HepG2 (cell line): ENCODE measurements around the gene APOA1. TPM values are rescaled to one million over a fixed set of nuclear protein-coding genes. Genes with fewer than 3 reads are reported as not detected.

ENCODE experiments used
- FOXP1 ChIP-seq, 2 experiments: fragments of 450-650 bp in 1 of 2; IDR thresholded peaks; 2 replicates each; pipeline ENCODE4 v1.6.1; 2017 to 2018; ENCODE audit warnings: antibody characterized with exemption in 1 of 2
- HNRNPL ChIP-seq: fragments of 200-400 bp; formaldehyde crosslinking; IDR thresholded peaks from 2 replicates; pipeline ENCODE4 v1.6.1; 2017; ENCODE audit warnings: mild to moderate bottlenecking, low read depth, low read length
- KAT2B ChIP-seq: fragments of 150-350 bp; IDR thresholded peaks from 2 replicates; pipeline ENCODE4 v1.6.1; 2014; ENCODE audit warnings: low read depth, low read length, borderline replicate concordance
- NCOR1 ChIP-seq: fragments of 200-600 bp; sonication (generic); IDR thresholded peaks from 2 replicates; pipeline ENCODE4 v1.7.0; 2017; ENCODE audit warnings: antibody characterized with exemption, low read length, borderline replicate concordance
- PAF1 ChIP-seq: IDR thresholded peaks from 2 replicates; pipeline ENCODE4 v1.6.1; 2016; ENCODE audit warnings: missing genetic modification reagents, missing compliant biosample characterization
- RBAK ChIP-seq: sonication (generic); formaldehyde crosslinking; IDR thresholded peaks from 2 replicates; pipeline ENCODE4 v1.5.1; 2020; ENCODE audit warnings: mild to moderate bottlenecking, missing genetic modification reagents
- SIN3A ChIP-seq: IDR thresholded peaks from 2 replicates; pipeline ENCODE4 v1.6.1; 2011; ENCODE audit warnings: low read depth, mild to moderate bottlenecking, control low read depth, low read length, borderline replicate concordance
- SMAD3 ChIP-seq: sonication (generic); formaldehyde crosslinking; IDR thresholded peaks from 2 replicates; pipeline ENCODE4 v1.4.0; 2020; ENCODE audit warnings: missing genetic modification reagents
- TOE1 ChIP-seq: sonication (generic); formaldehyde crosslinking; IDR thresholded peaks from 2 replicates; pipeline ENCODE4 v1.4.0; 2020; ENCODE audit warnings: mild to moderate bottlenecking, missing genetic modification reagents
- ZBTB8A ChIP-seq: sonication (generic); formaldehyde crosslinking; IDR thresholded peaks from 2 replicates; pipeline ENCODE4 v1.4.0; 2020; ENCODE audit warnings: mild to moderate bottlenecking, low read depth, missing genetic modification reagents, borderline replicate concordance
- ZNF609 ChIP-seq: sonication (generic); formaldehyde crosslinking; IDR thresholded peaks from 2 replicates; pipeline ENCODE4 v1.4.0; 2020; ENCODE audit warnings: mild to moderate bottlenecking, missing genetic modification reagents, borderline replicate concordance
- ZNF775 ChIP-seq: sonication (generic); formaldehyde crosslinking; IDR thresholded peaks from 2 replicates; pipeline ENCODE4 v1.4.0; 2020; ENCODE audit warnings: missing genetic modification reagents, mild to moderate bottlenecking, moderate library complexity, borderline replicate concordance
- ZNF850 ChIP-seq: sonication (generic); formaldehyde crosslinking; conservative IDR thresholded peaks from 2 replicates; pipeline ENCODE4 v1.9.0; 2021; ENCODE audit warnings: mild to moderate bottlenecking, missing genetic modification reagents
- polyA plus RNA-seq, 8 experiments: library from polyadenylated mRNA; depleted of rRNA in 3 of 8; stranded (reverse) in 7 of 8; unstranded in 1 of 8; fragments of >200 nt; fragmentation: Illumina TruSeq in 4 of 8; extraction: Trizol in 4 of 8; gene quantifications; 2 replicates each; pipeline versions ENCODE4 v1.2.1 to v1.2.3, GENCODE V29; 2011 to 2016; ENCODE audit warnings: low read depth in 4 of 8, missing spikeins in 1 of 8, mixed read lengths in 1 of 8; ENCODE audit not compliant: insufficient read depth in 1 of 8
- total RNA-seq, 5 experiments: library from RNA; depleted of rRNA; stranded (reverse); fragments of >200 nt; fragmentation: Illumina TruSeq; extraction: Trizol; gene quantifications; 2 replicates each; pipeline ENCODE4 v1.2.3, GENCODE V29; 2016; ENCODE audit warnings: low read depth in 1 of 5
- TF ChIP-seq, protein P1 (sequence below): sonication (generic); formaldehyde crosslinking; IDR thresholded peaks from 2 replicates; pipeline ENCODE4 v1.9.0; 2021; ENCODE audit warnings: missing genetic modification reagents, borderline replicate concordance
- TF ChIP-seq, protein P2 (sequence below), 2 experiments: sonication (generic) in 1 of 2; formaldehyde crosslinking in 1 of 2; IDR thresholded peaks; 2 replicates each; pipeline versions ENCODE4 v1.4.0 to v1.6.1; 2016 to 2020; ENCODE audit warnings: borderline replicate concordance in 1 of 2, low read depth in 1 of 2, mild to moderate bottlenecking in 1 of 2, missing genetic modification reagents in 1 of 2
- TF ChIP-seq, protein P3 (sequence below): sonication (generic); formaldehyde crosslinking; conservative IDR thresholded peaks from 2 replicates; pipeline ENCODE4 v1.8.1; 2023; ENCODE audit warnings: missing genetic modification reagents

APOA1 gene
- total and polyA plus RNA-seq, 2 of the 13 experiments (the other 11 are each of a cell fraction or from before 2014, with no cell fraction given): 1,973 to 5,485 TPM

- TF ChIP-seq ZNF609 (peak; percentile 84), ZNF775 (CRISPR knock-in tag) (0 out of 2 replicates have a peak, but pooled peaks have one; percentile 58), ZBTB8A (peak; percentile 62; the same call in 1 of the 2 replicates), NCOR1 (peak; percentile 91), ZNF850 (CRISPR knock-in tag) (no peak), TOE1 (CRISPR knock-in tag) (no peak; the same call in 1 of the 2 replicates), KAT2B (no peak), SMAD3 (CRISPR knock-in tag) (peak; percentile 75), SIN3A (peak; percentile 42; the same call in 1 of the 2 replicates), HNRNPL (peak; percentile 86; the same call in 1 of the 2 replicates), RBAK (CRISPR knock-in tag) (0 out of 2 replicates have a peak, but pooled peaks have one; percentile 48), FOXP1 (IDR thresholded peaks at IDR 0.05) (no peak), FOXP1 (CRISPR knock-in tag; IDR thresholded peaks at IDR 0.05) (peak; percentile 45; the same call in 1 of the 2 replicates), PAF1 (CRISPR knock-in tag) (no peak)
- TF ChIP-seq, protein P1, sequence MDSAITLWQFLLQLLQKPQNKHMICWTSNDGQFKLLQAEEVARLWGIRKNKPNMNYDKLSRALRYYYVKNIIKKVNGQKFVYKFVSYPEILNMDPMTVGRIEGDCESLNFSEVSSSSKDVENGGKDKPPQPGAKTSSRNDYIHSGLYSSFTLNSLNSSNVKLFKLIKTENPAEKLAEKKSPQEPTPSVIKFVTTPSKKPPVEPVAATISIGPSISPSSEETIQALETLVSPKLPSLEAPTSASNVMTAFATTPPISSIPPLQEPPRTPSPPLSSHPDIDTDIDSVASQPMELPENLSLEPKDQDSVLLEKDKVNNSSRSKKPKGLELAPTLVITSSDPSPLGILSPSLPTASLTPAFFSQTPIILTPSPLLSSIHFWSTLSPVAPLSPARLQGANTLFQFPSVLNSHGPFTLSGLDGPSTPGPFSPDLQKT (CRISPR knock-in tag): no peak
- TF ChIP-seq, protein P2, sequence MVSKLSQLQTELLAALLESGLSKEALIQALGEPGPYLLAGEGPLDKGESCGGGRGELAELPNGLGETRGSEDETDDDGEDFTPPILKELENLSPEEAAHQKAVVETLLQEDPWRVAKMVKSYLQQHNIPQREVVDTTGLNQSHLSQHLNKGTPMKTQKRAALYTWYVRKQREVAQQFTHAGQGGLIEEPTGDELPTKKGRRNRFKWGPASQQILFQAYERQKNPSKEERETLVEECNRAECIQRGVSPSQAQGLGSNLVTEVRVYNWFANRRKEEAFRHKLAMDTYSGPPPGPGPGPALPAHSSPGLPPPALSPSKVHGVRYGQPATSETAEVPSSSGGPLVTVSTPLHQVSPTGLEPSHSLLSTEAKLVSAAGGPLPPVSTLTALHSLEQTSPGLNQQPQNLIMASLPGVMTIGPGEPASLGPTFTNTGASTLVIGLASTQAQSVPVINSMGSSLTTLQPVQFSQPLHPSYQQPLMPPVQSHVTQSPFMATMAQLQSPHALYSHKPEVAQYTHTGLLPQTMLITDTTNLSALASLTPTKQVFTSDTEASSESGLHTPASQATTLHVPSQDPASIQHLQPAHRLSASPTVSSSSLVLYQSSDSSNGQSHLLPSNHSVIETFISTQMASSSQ (IDR thresholded peaks at IDR 0.05; ENCODE audit: low read depth): 0 out of 2 replicates have a peak, but pooled peaks have one; percentile 12
- TF ChIP-seq, protein P2 (CRISPR knock-in tag; IDR thresholded peaks at IDR 0.05; ENCODE audit: borderline replicate concordance): no peak
- TF ChIP-seq, protein P3, sequence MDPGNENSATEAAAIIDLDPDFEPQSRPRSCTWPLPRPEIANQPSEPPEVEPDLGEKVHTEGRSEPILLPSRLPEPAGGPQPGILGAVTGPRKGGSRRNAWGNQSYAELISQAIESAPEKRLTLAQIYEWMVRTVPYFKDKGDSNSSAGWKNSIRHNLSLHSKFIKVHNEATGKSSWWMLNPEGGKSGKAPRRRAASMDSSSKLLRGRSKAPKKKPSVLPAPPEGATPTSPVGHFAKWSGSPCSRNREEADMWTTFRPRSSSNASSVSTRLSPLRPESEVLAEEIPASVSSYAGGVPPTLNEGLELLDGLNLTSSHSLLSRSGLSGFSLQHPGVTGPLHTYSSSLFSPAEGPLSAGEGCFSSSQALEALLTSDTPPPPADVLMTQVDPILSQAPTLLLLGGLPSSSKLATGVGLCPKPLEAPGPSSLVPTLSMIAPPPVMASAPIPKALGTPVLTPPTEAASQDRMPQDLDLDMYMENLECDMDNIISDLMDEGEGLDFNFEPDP (CRISPR knock-in tag): 0 out of 2 replicates have a peak, but pooled peaks have one; percentile 73
These were observed 7.8 kb downstream of the APOA1 start, which contains the start of gene APOC3 (continued) for GRCh38 chr11:116829525-116830183.
